Body of pancreas (tissue), 4 donors: ENCODE results near the gene SEPTIN5. TPM values are rescaled to one million over a fixed set of nuclear protein-coding genes. Genes with fewer than 3 reads are reported as not detected.

Source experiments
- ATAC-seq: fragments of 150-250 bp; one replicate; pipeline ENCODE4 v1.9.1; 2016
- DNase-seq, 4 donors: peaks; one replicate each; pipeline ENCODE4 v3.0.0-alpha.2; 2019
- H3K27ac ChIP-seq, 4 donors: fragments of 200-600 bp; sonication (generic); 1 replicate in 3 of 4; 2 replicates in 1 of 4; pipeline versions ENCODE4 v1.5.1 to v1.6.1; 2016 to 2019; ENCODE audit warnings: mild to moderate bottlenecking in 1 of 4, mixed read lengths in 1 of 4, moderate library complexity in 1 of 4
- H3K27me3 ChIP-seq, 2 donors: fragments of 200-600 bp; sonication (generic); one replicate each; pipeline ENCODE4 v1.6.0; 2016; ENCODE audit warnings: mild to moderate bottlenecking in 1 of 2
- H3K36me3 ChIP-seq, 2 donors: fragments of 200-600 bp; sonication (generic); replicated peaks in 1 of 2; 2 replicates each; pipeline ENCODE4 v1.5.1; 2016; ENCODE audit warnings: low read depth in 2 of 2; ENCODE audit not compliant: insufficient read depth in 1 of 2
- H3K4me1 ChIP-seq: fragments of 200-600 bp; sonication (generic); one replicate; pipeline ENCODE4 v1.6.0; 2016
- H3K4me3 ChIP-seq, 2 donors: fragments of 200-600 bp; sonication (generic); 1 replicate in 1 of 2; 2 replicates in 1 of 2; pipeline ENCODE4 v1.5.1; 2016 to 2019
- H3K9me3 ChIP-seq, 3 donors: fragments of 200-600 bp; sonication (generic); 1 replicate in 2 of 3; 2 replicates in 1 of 3; pipeline ENCODE4 v1.5.1; 2016
- CTCF ChIP-seq, 7 experiments: fragments of 450-650 bp in 4 of 7; fragments of 200-600 bp in 3 of 7; sonication (generic) in 3 of 7; IDR thresholded peaks; one replicate each; pipeline ENCODE4 v1.5.1; 2016 to 2019; ENCODE audit warnings: antibody characterized with exemption in 7 of 7
- POLR2A ChIP-seq, 3 donors: fragments of 450-650 bp; IDR thresholded peaks; one replicate each; pipeline ENCODE4 v1.6.1; 2016; ENCODE audit warnings: antibody characterized with exemption in 3 of 3, mild to moderate bottlenecking in 2 of 3
- WGBS, 2 donors: methylation state at CpG; one replicate each; pipeline ENCODE4 v1.1.5; 2017; 5-methylcytosine and 5-hydroxymethylcytosine counted together
- intact Hi-C: fragments of 100-400 bp; cut with DNase I; formaldehyde crosslinking; loops from one replicate; pipeline ENCODE4 v1.15.1; 2023
- total RNA-seq, 2 donors: library from RNA; depleted of rRNA; stranded (reverse); fragments of >200 nt; gene quantifications; one replicate each; pipeline ENCODE4 v1.1.0, GENCODE V29; 2016

SEPTIN5 gene
- total RNA-seq, 2 donors from 2014 or later: 15.0 to 15.2 TPM

- WGBS, 2 donors: 71% methylated on average over 11 of the region's 13 CpGs; no CpG with 5 or more reads in 1 of the 2 donors
Observed at GRCh38 chr22:19746726-19747125, 32.4 kb downstream of the SEPTIN5 start.

GRCh38 chr22:19747551-19747950 is 33.2 kb downstream of the SEPTIN5 start:
- WGBS, 2 donors: 70% methylated on average over 11 of the region's 12 CpGs; no CpG with 5 or more reads in 1 of the 2 donors
- Histone ChIP-seq H3K36me3 (no peaks in the 10 kb centered on the region), H3K4me1 (no peaks in the 10 kb centered on the region), H3K27me3 (no peaks in the 10 kb centered on the region), H3K9me3 (no peaks in the 10 kb centered on the region), H3K27ac (no peak overlapping the region), H3K4me3 (no peak overlapping the region)
- intact Hi-C loops: no loop called here
- ATAC-seq (no peak), DNase-seq (no peak)
- TF ChIP-seq CTCF (IDR thresholded peaks at IDR 0.05) (no peak), POLR2A (IDR thresholded peaks at IDR 0.05) (no peak)

More at GRCh38 chr22:19746726-19747125, 32.4 kb downstream of the SEPTIN5 start:
- ATAC-seq (no peak), DNase-seq (no peak)
- H3K4me3 ChIP-seq: no peak overlapping the region
- no peaks in the 10 kb centered on the region for H3K27me3 ChIP-seq
- TF ChIP-seq POLR2A (IDR thresholded peaks at IDR 0.05) (no peak), CTCF (IDR thresholded peaks at IDR 0.05) (no peak)
- no peaks in the 10 kb centered on the region for H3K9me3 ChIP-seq
- intact Hi-C loops: no loop called here
- no peak overlapping the region for H3K27ac ChIP-seq
- no peaks in the 10 kb centered on the region for H3K4me1 ChIP-seq
- no peaks in the 10 kb centered on the region for H3K36me3 ChIP-seq

GRCh38 chr22:19748139-19748538 is 33.8 kb downstream of the SEPTIN5 start:
- no peaks in the 10 kb centered on the region for H3K27me3 ChIP-seq
- H3K27ac ChIP-seq: no peak overlapping the region
- no peaks in the 10 kb centered on the region for H3K36me3 ChIP-seq
- no peaks in the 10 kb centered on the region for H3K9me3 ChIP-seq
- 45 to 68% methylated on average over 3 to 4 of the region's 4 CpGs for WGBS, 2 donors
- ATAC-seq: no peak
- H3K4me1 ChIP-seq: no peaks in the 10 kb centered on the region
- TF ChIP-seq POLR2A (IDR thresholded peaks at IDR 0.05): no peak
- no peak for TF ChIP-seq CTCF (IDR thresholded peaks at IDR 0.05)
- intact Hi-C loops: no loop called here
- H3K4me3 ChIP-seq: no peak overlapping the region
- DNase-seq: no peak

GRCh38 chr22:19748991-19749664 is 34.8 kb downstream of the SEPTIN5 start:
- DNase-seq (no peak), ATAC-seq (no peak)
- intact Hi-C loops: no loop called here
- H3K36me3 ChIP-seq: no peaks in the 10 kb centered on the region
- H3K27ac ChIP-seq: no peak overlapping the region
- TF ChIP-seq CTCF (IDR thresholded peaks at IDR 0.05) (no peak), POLR2A (IDR thresholded peaks at IDR 0.05) (no peak)
- H3K9me3 ChIP-seq: no peaks in the 10 kb centered on the region
- H3K4me1 ChIP-seq: no peaks in the 10 kb centered on the region
- no peaks in the 10 kb centered on the region for H3K27me3 ChIP-seq
- 49 to 70% methylated on average over 4 to 15 of the region's 15 CpGs for WGBS, 2 donors
- no peak overlapping the region for H3K4me3 ChIP-seq

GRCh38 chr22:19749876-19750275 is 35.6 kb downstream of the SEPTIN5 start:
- no peak for DNase-seq
- no peaks in the 10 kb centered on the region for H3K9me3 ChIP-seq
- H3K36me3 ChIP-seq: no peaks in the 10 kb centered on the region
- H3K4me3 ChIP-seq: no peak overlapping the region
- no peak for TF ChIP-seq CTCF (IDR thresholded peaks at IDR 0.05)
- TF ChIP-seq POLR2A (IDR thresholded peaks at IDR 0.05): no peak
- intact Hi-C loops: no loop called here
- no peaks in the 10 kb centered on the region for H3K4me1 ChIP-seq
- H3K27ac ChIP-seq: no peak overlapping the region
- peaks cover 0 to 4% of the 10 kb centered on the region in 2 donors for H3K27me3 ChIP-seq
- 74 to 84% methylated on average over 4 to 12 of the region's 12 CpGs for WGBS, 2 donors
- no peak for ATAC-seq
